HG02623 (cell line): ENCODE measurements around the gene HSPA1B.
"Not testable (repeated sequence)": the region's sequence is repeated elsewhere in the genome, so short reads cannot be mapped to it uniquely, and the experiment has no call there.

Experiments
- ATAC-seq: cut with Tn5 transposase; IDR thresholded peaks from one replicate; pipeline ENCODE4 v1.9.1; 2021; ENCODE audit warnings: moderate library complexity; ENCODE audit not compliant: unreplicated experiment

HSPA1B gene

GRCh38 chr6:31827286-31828079, at the start of gene HSPA1B:
TSS of gene HSPA1B (plus strand) at chr6:31827738. CDS start at chr6:31827951, 213 bp downstream.
- ATAC-seq = peak; percentile 68

GRCh38 chr6:31778193-31778592, 49.3 kb upstream of the HSPA1B start:
- ATAC-seq = no peak

GRCh38 chr6:31778999-31779885, 48.3 kb upstream of the HSPA1B start:
- ATAC-seq = no peak

- ATAC-seq = no peak
These were observed 47.6 kb upstream of the HSPA1B start for GRCh38 chr6:31779908-31780307.

- ATAC-seq = no peak
These were observed 46.9 kb upstream of the HSPA1B start for GRCh38 chr6:31780507-31781243.

GRCh38 chr6:31781244-31782125, 46.1 kb upstream of the HSPA1B start:
- ATAC-seq = no peak

GRCh38 chr6:31782126-31782855, 45.2 kb upstream of the HSPA1B start:
- no peak for ATAC-seq

GRCh38 chr6:31784098-31784925, 43.2 kb upstream of the HSPA1B start:
- no peak for ATAC-seq

- no peak for ATAC-seq
These were observed 42.1 kb upstream of the HSPA1B start for GRCh38 chr6:31785475-31785874.

- no peak for ATAC-seq
These were observed 36.0 kb upstream of the HSPA1B start for GRCh38 chr6:31791324-31792089.

GRCh38 chr6:31792090-31792374, 35.5 kb upstream of the HSPA1B start:
- ATAC-seq = no peak

GRCh38 chr6:31792761-31793171, 34.8 kb upstream of the HSPA1B start:
- ATAC-seq = no peak

GRCh38 chr6:31793927-31794245, 33.7 kb upstream of the HSPA1B start:
- not testable (repeated sequence) for ATAC-seq

- no peak for ATAC-seq
These were observed 33.2 kb upstream of the HSPA1B start for GRCh38 chr6:31794294-31794865.

- ATAC-seq = no peak
These were observed 32.5 kb upstream of the HSPA1B start for GRCh38 chr6:31794866-31795615.

- ATAC-seq = peak; percentile 72
These were observed 31.8 kb upstream of the HSPA1B start, which contains the start of gene VARS1 for GRCh38 chr6:31795616-31796298. TSS of gene VARS1 (minus strand) at chr6:31795752. CDS start at chr6:31795217, 535 bp downstream.

- no peak for ATAC-seq
These were observed 30.5 kb upstream of the HSPA1B start for GRCh38 chr6:31796993-31797385.
